ENCODE data around the gene SYT9.

- TF ChIP-seq POLR2AphosphoS5 (IDR thresholded peaks at IDR 0.05; ENCODE audit: low read depth, low read length), result no peak
- TF ChIP-seq TAF1 (IDR thresholded peaks at IDR 0.05; ENCODE audit: borderline replicate concordance, insufficient read depth, low read length), result no peak
- TF ChIP-seq FOXP2 (optimal IDR thresholded peaks at IDR 0.05; ENCODE audit: borderline replicate concordance, extremely low read depth, extremely low read length, insufficient read depth), result no peak
- TF ChIP-seq, protein P1, sequence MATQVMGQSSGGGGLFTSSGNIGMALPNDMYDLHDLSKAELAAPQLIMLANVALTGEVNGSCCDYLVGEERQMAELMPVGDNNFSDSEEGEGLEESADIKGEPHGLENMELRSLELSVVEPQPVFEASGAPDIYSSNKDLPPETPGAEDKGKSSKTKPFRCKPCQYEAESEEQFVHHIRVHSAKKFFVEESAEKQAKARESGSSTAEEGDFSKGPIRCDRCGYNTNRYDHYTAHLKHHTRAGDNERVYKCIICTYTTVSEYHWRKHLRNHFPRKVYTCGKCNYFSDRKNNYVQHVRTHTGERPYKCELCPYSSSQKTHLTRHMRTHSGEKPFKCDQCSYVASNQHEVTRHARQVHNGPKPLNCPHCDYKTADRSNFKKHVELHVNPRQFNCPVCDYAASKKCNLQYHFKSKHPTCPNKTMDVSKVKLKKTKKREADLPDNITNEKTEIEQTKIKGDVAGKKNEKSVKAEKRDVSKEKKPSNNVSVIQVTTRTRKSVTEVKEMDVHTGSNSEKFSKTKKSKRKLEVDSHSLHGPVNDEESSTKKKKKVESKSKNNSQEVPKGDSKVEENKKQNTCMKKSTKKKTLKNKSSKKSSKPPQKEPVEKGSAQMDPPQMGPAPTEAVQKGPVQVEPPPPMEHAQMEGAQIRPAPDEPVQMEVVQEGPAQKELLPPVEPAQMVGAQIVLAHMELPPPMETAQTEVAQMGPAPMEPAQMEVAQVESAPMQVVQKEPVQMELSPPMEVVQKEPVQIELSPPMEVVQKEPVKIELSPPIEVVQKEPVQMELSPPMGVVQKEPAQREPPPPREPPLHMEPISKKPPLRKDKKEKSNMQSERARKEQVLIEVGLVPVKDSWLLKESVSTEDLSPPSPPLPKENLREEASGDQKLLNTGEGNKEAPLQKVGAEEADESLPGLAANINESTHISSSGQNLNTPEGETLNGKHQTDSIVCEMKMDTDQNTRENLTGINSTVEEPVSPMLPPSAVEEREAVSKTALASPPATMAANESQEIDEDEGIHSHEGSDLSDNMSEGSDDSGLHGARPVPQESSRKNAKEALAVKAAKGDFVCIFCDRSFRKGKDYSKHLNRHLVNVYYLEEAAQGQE (IDR thresholded peaks at IDR 0.05; ENCODE audit: insufficient read depth in 1 of 2, low read depth in 2 of 2, low read length in 2 of 2), result no peak
- TF ChIP-seq SIN3A (IDR thresholded peaks at IDR 0.05; ENCODE audit: borderline replicate concordance, insufficient read depth, low read length), result no peak
Observed at GRCh38 chr11:7484131-7484530, 232.4 kb downstream of the SYT9 start.

Data from PFSK-1 (cell line).